Neural crest cell (in vitro differentiated cells): ENCODE data around the gene CRIM1. TPM values are rescaled to one million over a fixed set of nuclear protein-coding genes. Genes with fewer than 3 reads are reported as not detected.

Experiments used
- DNase-seq: peaks from one replicate; pipeline ENCODE4 v3.0.0; 2021; ENCODE audit warnings: low read depth, mixed read lengths, low spot score
- H3K27ac Mint-ChIP-seq: one replicate; pipeline ENCODE4 v1.8.0; 2021; ENCODE audit warnings: mild to moderate bottlenecking, mixed read lengths; ENCODE audit not compliant: unreplicated experiment
- H3K27me3 Mint-ChIP-seq: 2 replicates; pipeline ENCODE4 v1.8.0; 2021; ENCODE audit warnings: low read depth, mild to moderate bottlenecking, mixed read lengths
- H3K36me3 Mint-ChIP-seq: 2 replicates; pipeline ENCODE4 v1.8.0; 2021; ENCODE audit warnings: low read depth, mild to moderate bottlenecking, mixed read lengths
- H3K4me1 Mint-ChIP-seq: 2 replicates; pipeline ENCODE4 v1.8.0; 2021; ENCODE audit warnings: mixed read lengths
- H3K4me3 Mint-ChIP-seq: one replicate; pipeline ENCODE4 v1.8.0; 2021; ENCODE audit warnings: mild to moderate bottlenecking, mixed read lengths
- H3K9me3 Mint-ChIP-seq: 2 replicates; pipeline ENCODE4 v1.8.0; 2021; ENCODE audit warnings: mixed read lengths
- total RNA-seq: library from RNA; stranded (reverse); gene quantifications from 2 replicates; pipeline ENCODE4 v1.2.1, GENCODE V29; 2021
- TF ChIP-seq, protein P1 (sequence below): fragments of 200-600 bp; sonication (generic); conservative IDR thresholded peaks from 2 replicates; pipeline ENCODE4 v1.5.0; 2021; ENCODE audit warnings: antibody characterized with exemption, mild to moderate bottlenecking

CRIM1 gene
- total RNA-seq, 1 donor from 2014 or later: 13.8 TPM

DNA sequence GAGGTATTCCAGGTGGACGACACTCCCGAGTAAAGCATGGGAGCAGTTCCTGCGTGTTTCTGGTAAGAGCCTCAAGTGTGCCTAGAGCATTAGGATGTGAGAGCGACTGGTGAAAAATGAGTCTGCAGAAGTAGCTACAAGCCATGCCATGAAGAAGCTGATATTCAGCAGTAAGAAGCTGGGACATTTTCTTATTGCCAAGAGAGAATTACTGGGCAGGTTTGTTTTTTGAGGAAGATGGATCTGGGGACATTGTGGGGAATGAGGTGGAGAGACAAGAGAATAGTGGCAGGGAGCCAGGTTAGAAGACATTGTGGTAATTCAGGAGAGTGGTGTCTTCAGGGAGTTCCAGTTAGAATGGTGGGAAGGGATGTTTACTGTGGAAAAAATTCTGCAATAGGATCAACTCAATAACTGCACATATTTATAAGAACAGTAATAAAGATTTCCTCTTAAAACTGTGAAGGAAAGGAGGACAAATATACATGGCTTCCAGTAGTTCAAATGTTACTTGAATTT is 38.2 kb downstream of the CRIM1 start:
- Mint-ChIP-seq H3K4me1 (peaks cover 8% of the 10 kb centered on the region), H3K36me3 (no peaks in the 10 kb centered on the region), H3K4me3 (no peak overlapping the region), H3K27ac (peak overlapping the region; percentile 43), H3K27me3 (no peaks in the 10 kb centered on the region), H3K9me3 (no peaks in the 10 kb centered on the region)
- DNase-seq: no peak
- TF ChIP-seq, protein P1, sequence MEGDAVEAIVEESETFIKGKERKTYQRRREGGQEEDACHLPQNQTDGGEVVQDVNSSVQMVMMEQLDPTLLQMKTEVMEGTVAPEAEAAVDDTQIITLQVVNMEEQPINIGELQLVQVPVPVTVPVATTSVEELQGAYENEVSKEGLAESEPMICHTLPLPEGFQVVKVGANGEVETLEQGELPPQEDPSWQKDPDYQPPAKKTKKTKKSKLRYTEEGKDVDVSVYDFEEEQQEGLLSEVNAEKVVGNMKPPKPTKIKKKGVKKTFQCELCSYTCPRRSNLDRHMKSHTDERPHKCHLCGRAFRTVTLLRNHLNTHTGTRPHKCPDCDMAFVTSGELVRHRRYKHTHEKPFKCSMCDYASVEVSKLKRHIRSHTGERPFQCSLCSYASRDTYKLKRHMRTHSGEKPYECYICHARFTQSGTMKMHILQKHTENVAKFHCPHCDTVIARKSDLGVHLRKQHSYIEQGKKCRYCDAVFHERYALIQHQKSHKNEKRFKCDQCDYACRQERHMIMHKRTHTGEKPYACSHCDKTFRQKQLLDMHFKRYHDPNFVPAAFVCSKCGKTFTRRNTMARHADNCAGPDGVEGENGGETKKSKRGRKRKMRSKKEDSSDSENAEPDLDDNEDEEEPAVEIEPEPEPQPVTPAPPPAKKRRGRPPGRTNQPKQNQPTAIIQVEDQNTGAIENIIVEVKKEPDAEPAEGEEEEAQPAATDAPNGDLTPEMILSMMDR: no peak

DNA sequence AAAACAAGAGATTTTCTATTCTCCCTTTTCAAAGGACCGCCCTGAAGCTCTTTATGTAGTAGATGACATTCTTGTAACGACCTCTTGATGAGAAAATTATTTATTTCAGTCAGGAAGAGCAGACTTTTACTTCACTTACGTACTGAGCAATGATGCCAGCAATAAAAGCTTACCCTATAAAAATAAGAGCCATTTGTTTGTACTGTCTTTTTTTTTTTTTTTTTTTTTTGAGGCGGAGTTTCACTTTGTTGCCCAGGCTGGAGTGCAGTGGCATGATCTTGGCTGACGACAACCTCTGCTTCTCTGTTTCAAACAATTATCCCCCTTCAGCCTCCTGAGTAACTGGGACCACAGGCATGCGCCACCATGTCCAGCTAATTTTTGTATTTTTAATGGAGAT is 39.2 kb downstream of the CRIM1 start:
- no peak overlapping the region for H3K4me3 Mint-ChIP-seq
- H3K36me3 Mint-ChIP-seq: no peaks in the 10 kb centered on the region
- no peaks in the 10 kb centered on the region for H3K9me3 Mint-ChIP-seq
- no peak overlapping the region for H3K27ac Mint-ChIP-seq
- no peaks in the 10 kb centered on the region for H3K27me3 Mint-ChIP-seq
- peaks cover 8% of the 10 kb centered on the region for H3K4me1 Mint-ChIP-seq
- TF ChIP-seq, protein P1: no peak
- no peak for DNase-seq

DNA sequence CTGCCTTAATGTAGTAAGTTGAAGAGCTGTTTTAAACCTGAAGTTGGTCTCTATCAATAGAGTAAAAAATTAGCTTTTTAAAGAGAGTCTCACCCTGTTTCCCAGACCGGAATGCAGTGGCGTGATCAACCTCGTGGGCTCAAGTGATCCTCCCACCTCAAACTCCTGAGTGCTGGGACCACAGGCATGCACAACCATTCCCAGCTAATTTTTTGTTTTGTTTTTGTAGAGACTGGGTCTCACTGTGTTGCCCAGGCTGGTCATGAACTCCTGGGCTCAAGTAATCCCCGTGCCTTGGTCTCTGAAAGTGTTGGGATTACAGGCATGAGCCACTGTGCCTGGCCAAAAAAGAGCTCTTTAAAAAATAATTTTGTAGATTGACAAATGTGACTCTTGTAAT is 40.3 kb downstream of the CRIM1 start:
- H3K4me3 Mint-ChIP-seq: no peak overlapping the region
- H3K9me3 Mint-ChIP-seq: no peaks in the 10 kb centered on the region
- no peak for DNase-seq
- no peaks in the 10 kb centered on the region for H3K27me3 Mint-ChIP-seq
- no peaks in the 10 kb centered on the region for H3K36me3 Mint-ChIP-seq
- peaks cover 8% of the 10 kb centered on the region for H3K4me1 Mint-ChIP-seq
- no peak overlapping the region for H3K27ac Mint-ChIP-seq
- TF ChIP-seq, protein P1: no peak

DNA sequence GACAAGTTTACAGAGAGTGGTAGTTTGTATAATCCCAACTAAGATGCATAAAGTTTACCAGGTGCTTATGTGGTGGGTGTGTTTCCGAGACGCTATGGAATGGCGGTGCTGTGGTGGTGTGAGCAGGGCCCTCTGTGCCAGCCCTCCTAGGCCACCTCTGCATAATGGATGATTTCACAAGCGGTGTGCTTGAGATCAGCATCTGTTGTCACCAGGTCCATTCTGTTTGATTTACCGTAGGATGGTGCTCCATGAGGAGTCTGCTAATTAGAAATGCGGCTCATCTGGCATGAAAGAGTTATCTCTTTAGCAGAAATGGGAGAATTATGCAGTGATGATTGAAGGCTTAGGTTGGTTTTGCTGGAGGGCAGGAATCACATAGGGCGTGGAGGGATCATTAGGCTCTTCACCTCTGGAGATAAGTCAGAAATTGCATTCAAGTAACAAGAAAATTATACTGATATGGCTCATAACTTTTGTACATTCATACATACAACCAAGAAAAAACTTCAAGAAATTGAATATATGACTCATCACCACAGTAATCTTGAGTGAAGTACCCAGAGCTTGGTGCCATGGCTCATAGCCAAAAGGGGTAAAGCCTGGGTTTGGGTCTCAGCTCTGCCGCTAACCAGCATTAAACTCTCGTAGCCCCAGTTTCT is 41.4 kb downstream of the CRIM1 start:
- no peaks in the 10 kb centered on the region for H3K9me3 Mint-ChIP-seq
- H3K4me1 Mint-ChIP-seq: peaks cover 8% of the 10 kb centered on the region
- DNase-seq: no peak
- TF ChIP-seq, protein P1: no peak
- H3K27ac Mint-ChIP-seq: no peak overlapping the region
- no peak overlapping the region for H3K4me3 Mint-ChIP-seq
- no peaks in the 10 kb centered on the region for H3K36me3 Mint-ChIP-seq
- H3K27me3 Mint-ChIP-seq: no peaks in the 10 kb centered on the region

DNA sequence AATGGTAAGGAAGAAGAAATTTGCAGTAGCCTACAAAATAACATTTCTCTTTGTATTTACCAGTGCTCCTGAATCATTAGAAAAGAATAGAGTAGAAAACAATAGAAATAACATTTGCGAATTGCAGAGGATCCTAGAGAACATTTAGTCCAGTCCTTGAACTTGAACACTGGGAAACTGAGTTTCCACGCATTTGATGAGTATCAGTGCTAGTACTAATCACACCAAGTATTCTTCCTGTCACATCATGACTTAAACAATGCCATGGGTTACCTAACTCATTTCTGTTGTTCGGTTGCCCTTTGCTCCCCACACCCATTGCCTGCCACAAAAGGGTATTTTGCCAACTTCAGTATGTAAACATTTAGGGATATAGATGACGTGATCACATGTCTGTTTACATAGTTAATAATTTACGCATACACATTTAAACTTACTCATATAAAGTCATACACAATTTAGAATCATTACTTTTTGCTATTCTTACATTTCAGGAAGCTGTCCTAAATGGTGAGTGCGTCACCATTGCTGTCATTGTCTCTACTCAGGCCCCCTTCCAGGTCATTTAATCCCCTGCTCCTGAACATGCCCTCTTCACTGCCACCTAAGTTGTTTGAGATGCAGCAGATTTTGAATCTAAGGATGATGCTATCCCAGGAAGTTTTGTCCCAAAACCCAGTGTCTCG is 42.3 kb downstream of the CRIM1 start:
- no peak for DNase-seq
- Mint-ChIP-seq H3K9me3 (no peaks in the 10 kb centered on the region), H3K4me1 (peaks cover 2% of the 10 kb centered on the region), H3K27ac (no peak overlapping the region), H3K27me3 (no peaks in the 10 kb centered on the region), H3K36me3 (no peaks in the 10 kb centered on the region), H3K4me3 (no peak overlapping the region)
- TF ChIP-seq, protein P1: no peak
